ENCODE measurements around the gene PRAC1. TPM values are rescaled to one million over a fixed set of nuclear protein-coding genes. Genes with fewer than 3 reads are reported as not detected.

The PRAC1 gene
- total and polyA plus RNA-seq, 2 donors (not counting 1 experiment from before 2014, with no cell fraction given): not detected

GRCh38 chr17:48718761-48719641 is 3.3 kb downstream of the PRAC1 start:
- peaks cover 2 to 60% (median 13%) of the 10 kb centered on the region in 3 donors for H3K9me3 ChIP-seq (ENCODE audit: control extremely low read depth in 1 of 3, control insufficient read depth in 2 of 3, insufficient read depth in 1 of 3, low read length in 2 of 3)
- peak overlapping the region; percentile 10 for H2AFZ ChIP-seq (ENCODE audit: insufficient read depth, low read depth, low read length, poor library complexity, severe bottlenecking)
- Mint-ChIP-seq H3K4me3 (peak overlapping the region; percentile 54), H3K27me3 (peaks cover 70% of the 10 kb centered on the region), H3K4me1 (peaks cover 23% of the 10 kb centered on the region), H3K9me3 (ENCODE audit: insufficient read depth) (no peaks in the 10 kb centered on the region), H3K27ac (peak overlapping the region; percentile 46)
- intact Hi-C loops (cut with micrococcal nuclease): no loop called here
- POLR2A ChIA-PET: no interaction called here
- no peak overlapping the region for H3K27ac ChIP-seq (ENCODE audit: low read length in 2 of 2)
- peaks cover 30 to 41% of the 10 kb centered on the region in 2 donors for H3K4me1 ChIP-seq (ENCODE audit: control insufficient read depth in 2 of 2, insufficient read depth in 2 of 2, low read length in 2 of 2)
- peak; percentile 59 for DNase-seq
- ATAC-seq (ENCODE audit: low read depth): no peak
- 9% methylated on average over 68 of the region's 80 CpGs for WGBS (ENCODE audit: insufficient coverage)
- H3K9ac ChIP-seq (ENCODE audit: low read length): no peak overlapping the region
- no peaks in the 10 kb centered on the region for H3K79me2 ChIP-seq (ENCODE audit: control insufficient read depth, insufficient read depth, low read length)
- peak overlapping the region; percentile 57 for H3K4me2 ChIP-seq (replicated peaks; ENCODE audit: low read depth, low read length, poor library complexity, severe bottlenecking)
- H3K4me3 ChIP-seq (ENCODE audit: control extremely low read depth in 1 of 5, extremely low read depth in 1 of 5, insufficient read depth in 1 of 5, low read depth in 2 of 5, low read length in 4 of 5): no peak overlapping the region
- CTCF ChIA-PET: interaction anchor here (0.8 to 2.0 kb wide), 7 partner anchors 10 to 106 kb away, joined by 3 to 9 read pairs (median 3); partner anchors contain the start of gene HOXB13
- TF ChIP-seq EZH2 (IDR thresholded peaks at IDR 0.05; ENCODE audit: borderline replicate concordance, insufficient read depth, low read depth, low read length, poor library complexity, severe bottlenecking): no peak
- TF ChIP-seq CTCF (IDR thresholded peaks at IDR 0.05): no peak
- no peaks in the 10 kb centered on the region for H4K20me1 ChIP-seq (ENCODE audit: control insufficient read depth, insufficient read depth, low read length, poor library complexity, severe bottlenecking)
- no peaks in the 10 kb centered on the region for H3K36me3 ChIP-seq (replicated peaks in 1 of 2; ENCODE audit: control extremely low read depth in 1 of 2, control insufficient read depth in 1 of 2, extremely low read depth in 1 of 2, insufficient read depth in 2 of 2, low read length in 1 of 2)
- peaks cover 0 to 82% (median 73%) of the 10 kb centered on the region in 4 experiments for H3K27me3 ChIP-seq (replicated peaks in 1 of 4; ENCODE audit: control extremely low read depth in 1 of 4, control insufficient read depth in 3 of 4, insufficient read depth in 4 of 4, low read length in 3 of 4)
